SU-DHL-6 (cell line): ENCODE data around the gene NTNG1.

Source experiments
- H2AFZ ChIP-seq: fragments of 200-600 bp; sonication (generic); 2 replicates; pipeline ENCODE4 v1.6.1; 2014; ENCODE audit warnings: low read depth, mild to moderate bottlenecking, moderate library complexity, mixed read lengths, antibody characterized with exemption, low read length; ENCODE audit not compliant: severe bottlenecking
- H3F3A ChIP-seq: fragments of 200-600 bp; shearing (Covaris generic); 2 replicates; pipeline ENCODE4 v1.6.0; 2016; ENCODE audit warnings: antibody characterized with exemption, mild to moderate bottlenecking; ENCODE audit not compliant: insufficient read depth
- H3K27ac ChIP-seq: fragments of 200-600 bp; sonication (generic); 2 replicates; pipeline ENCODE4 v1.5.1; 2016; ENCODE audit warnings: low read depth, mild to moderate bottlenecking, low read length, moderate library complexity, mixed read lengths
- H3K27me3 ChIP-seq: fragments of 200-600 bp; sonication (generic), shearing (Covaris generic); 2 replicates; pipeline ENCODE4 v1.6.0; 2014; ENCODE audit warnings: mild to moderate bottlenecking, low read length
- H3K36me3 ChIP-seq: fragments of 200-600 bp; sonication (generic); 2 replicates; pipeline ENCODE4 v1.6.1; 2014; ENCODE audit warnings: mild to moderate bottlenecking, low read length, mixed read lengths
- H3K4me2 ChIP-seq: fragments of 300-600, 200-600 bp; shearing (Covaris generic), sonication (generic); 2 replicates; pipeline ENCODE4 v1.6.0; 2014; ENCODE audit warnings: low read length, low read depth, mild to moderate bottlenecking; ENCODE audit not compliant: poor library complexity, severe bottlenecking
- H3K4me3 ChIP-seq: fragments of 200-600 bp; sonication (generic); 2 replicates; pipeline ENCODE4 v1.5.1; 2014; ENCODE audit warnings: antibody characterized with exemption, low read length, mild to moderate bottlenecking, mixed read lengths; ENCODE audit not compliant: insufficient read depth, poor library complexity, severe bottlenecking
- H3K79me2 ChIP-seq: fragments of 200-600 bp; sonication (generic); 2 replicates; pipeline ENCODE4 v1.6.1; 2014; ENCODE audit warnings: mild to moderate bottlenecking, low read length, moderate library complexity; ENCODE audit not compliant: insufficient read depth
- H3K9ac ChIP-seq: fragments of 200-600 bp; sonication (generic); 2 replicates; pipeline ENCODE4 v1.7.0; 2014; ENCODE audit warnings: mild to moderate bottlenecking, low read length
- H3K9me2 ChIP-seq: fragments of 200-600 bp; sonication (generic); replicated peaks from 2 replicates; pipeline ENCODE4 v1.6.1; 2014; ENCODE audit warnings: low read length; ENCODE audit not compliant: insufficient read depth
- H3K9me3 ChIP-seq: fragments of 200-600 bp; sonication (generic); 2 replicates; pipeline ENCODE4 v1.6.1; 2014; ENCODE audit warnings: low read length, mixed read lengths; ENCODE audit not compliant: insufficient read depth
- H4K20me1 ChIP-seq: fragments of 200-600 bp; sonication (generic); 2 replicates; pipeline ENCODE4 v1.6.1; 2014; ENCODE audit warnings: low read depth, mild to moderate bottlenecking, antibody characterized with exemption, low read length, moderate library complexity, mixed read lengths
- EZH2phosphoT487 ChIP-seq: fragments of 200-600 bp; sonication (generic), shearing (Covaris generic); conservative IDR thresholded peaks from 2 replicates; pipeline ENCODE4 v1.6.1; 2018; ENCODE audit warnings: mild to moderate bottlenecking, antibody characterized with exemption, low read length, moderate library complexity, mixed read lengths
- TF ChIP-seq, protein P1 (sequence below): fragments of 200-600 bp; sonication (generic); IDR thresholded peaks from one replicate; pipeline ENCODE4 v1.5.1; 2017; ENCODE audit warnings: antibody characterized with exemption, mild to moderate bottlenecking, low read length, moderate library complexity; ENCODE audit not compliant: insufficient read depth, poor library complexity, severe bottlenecking

Gene NTNG1

GRCh38 chr1:107474877-107475612 lies 334.2 kb downstream of the NTNG1 start:
- H3K79me2 ChIP-seq = no peaks in the 10 kb centered on the region
- H2AFZ ChIP-seq = no peak overlapping the region
- no peaks in the 10 kb centered on the region for H4K20me1 ChIP-seq
- no peak overlapping the region for H3K27ac ChIP-seq
- H3K4me2 ChIP-seq = no peak overlapping the region
- H3K9ac ChIP-seq = no peak overlapping the region
- no peaks in the 10 kb centered on the region for H3K36me3 ChIP-seq
- H3F3A ChIP-seq = no peaks in the 10 kb centered on the region
- H3K4me3 ChIP-seq = no peak overlapping the region
- TF ChIP-seq, protein P1, sequence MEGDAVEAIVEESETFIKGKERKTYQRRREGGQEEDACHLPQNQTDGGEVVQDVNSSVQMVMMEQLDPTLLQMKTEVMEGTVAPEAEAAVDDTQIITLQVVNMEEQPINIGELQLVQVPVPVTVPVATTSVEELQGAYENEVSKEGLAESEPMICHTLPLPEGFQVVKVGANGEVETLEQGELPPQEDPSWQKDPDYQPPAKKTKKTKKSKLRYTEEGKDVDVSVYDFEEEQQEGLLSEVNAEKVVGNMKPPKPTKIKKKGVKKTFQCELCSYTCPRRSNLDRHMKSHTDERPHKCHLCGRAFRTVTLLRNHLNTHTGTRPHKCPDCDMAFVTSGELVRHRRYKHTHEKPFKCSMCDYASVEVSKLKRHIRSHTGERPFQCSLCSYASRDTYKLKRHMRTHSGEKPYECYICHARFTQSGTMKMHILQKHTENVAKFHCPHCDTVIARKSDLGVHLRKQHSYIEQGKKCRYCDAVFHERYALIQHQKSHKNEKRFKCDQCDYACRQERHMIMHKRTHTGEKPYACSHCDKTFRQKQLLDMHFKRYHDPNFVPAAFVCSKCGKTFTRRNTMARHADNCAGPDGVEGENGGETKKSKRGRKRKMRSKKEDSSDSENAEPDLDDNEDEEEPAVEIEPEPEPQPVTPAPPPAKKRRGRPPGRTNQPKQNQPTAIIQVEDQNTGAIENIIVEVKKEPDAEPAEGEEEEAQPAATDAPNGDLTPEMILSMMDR = no peak
- TF ChIP-seq EZH2phosphoT487 = no peak
- H3K9me2 ChIP-seq = no peaks in the 10 kb centered on the region
- H3K27me3 ChIP-seq = no peaks in the 10 kb centered on the region
- H3K9me3 ChIP-seq = no peaks in the 10 kb centered on the region

DNA sequence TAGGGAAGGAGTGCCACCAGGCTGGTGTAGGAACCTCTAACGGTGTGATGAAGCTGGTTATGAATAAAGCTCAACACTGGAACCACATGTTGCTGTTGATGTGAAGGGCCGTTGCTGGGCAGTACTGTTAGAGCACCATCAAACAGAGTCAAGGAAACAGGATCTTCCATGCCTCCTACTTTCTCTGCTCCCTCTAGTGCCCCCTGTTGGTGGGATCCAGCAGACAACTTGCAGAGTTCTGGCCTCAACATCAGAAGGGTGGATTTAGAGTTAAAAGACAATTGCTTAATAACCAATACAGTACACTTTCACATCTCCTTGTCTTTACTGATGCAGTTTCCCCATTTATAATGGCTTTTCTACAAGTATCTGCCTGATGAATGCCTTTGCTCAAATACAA lies 336.4 kb downstream of the NTNG1 start:
- TF ChIP-seq, protein P1 = peak; percentile 34
- no peak for TF ChIP-seq EZH2phosphoT487

DNA sequence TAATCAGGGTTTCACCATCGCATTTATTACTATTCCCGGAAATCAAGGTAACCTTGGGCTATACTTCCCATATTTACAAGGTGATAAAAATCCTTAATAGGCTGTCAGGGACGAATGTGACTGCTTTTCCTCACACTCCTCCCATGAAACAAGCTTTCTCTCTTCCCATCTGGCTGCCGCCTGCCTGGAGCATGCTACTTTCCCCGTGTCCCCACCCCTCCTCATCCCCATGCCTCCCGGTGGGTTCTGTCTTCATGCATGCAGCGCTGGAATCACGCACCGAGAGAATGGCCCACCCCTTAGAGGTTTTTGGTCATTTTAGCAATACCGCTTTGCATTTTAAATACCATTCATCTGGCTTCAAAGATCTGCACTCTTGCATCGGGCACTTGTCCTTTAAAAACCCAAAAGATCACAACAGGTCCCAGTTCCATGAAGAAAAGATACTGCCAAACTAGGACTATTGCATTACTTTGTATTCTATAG lies 339.1 kb downstream of the NTNG1 start:
- H3K4me2 ChIP-seq = no peak overlapping the region
- no peaks in the 10 kb centered on the region for H3K9me2 ChIP-seq
- no peak overlapping the region for H3K9ac ChIP-seq
- H3K36me3 ChIP-seq = no peaks in the 10 kb centered on the region
- no peak overlapping the region for H3K27ac ChIP-seq
- no peak overlapping the region for H2AFZ ChIP-seq
- H3K79me2 ChIP-seq = no peaks in the 10 kb centered on the region
- no peak overlapping the region for H3K4me3 ChIP-seq
- H3K9me3 ChIP-seq = no peaks in the 10 kb centered on the region
- H4K20me1 ChIP-seq = no peaks in the 10 kb centered on the region
- H3F3A ChIP-seq = no peaks in the 10 kb centered on the region
- TF ChIP-seq, protein P1 = no peak
- TF ChIP-seq EZH2phosphoT487 = no peak
- H3K27me3 ChIP-seq = no peaks in the 10 kb centered on the region

More for the DNA sequence above, 336.4 kb downstream of the NTNG1 start:
- no peaks in the 10 kb centered on the region for H3K9me2 ChIP-seq
- H3K27ac ChIP-seq = no peak overlapping the region
- no peaks in the 10 kb centered on the region for H3K9me3 ChIP-seq
- no peaks in the 10 kb centered on the region for H3K36me3 ChIP-seq
- no peak overlapping the region for H3K4me3 ChIP-seq
- no peaks in the 10 kb centered on the region for H3K79me2 ChIP-seq
- no peaks in the 10 kb centered on the region for H3F3A ChIP-seq
- no peak overlapping the region for H3K4me2 ChIP-seq
- no peak overlapping the region for H2AFZ ChIP-seq
- no peak overlapping the region for H3K9ac ChIP-seq
- no peaks in the 10 kb centered on the region for H4K20me1 ChIP-seq
- H3K27me3 ChIP-seq = no peaks in the 10 kb centered on the region
